H9 (cell line): Measurements from ENCODE around the gene RBM46. TPM values are rescaled to one million over a fixed set of nuclear protein-coding genes. Genes with fewer than 3 reads are reported as not detected.

Experiments
- DNase-seq: peaks from one replicate; pipeline ENCODE4 v3.0.0-alpha.2; 2017
- H2AFZ ChIP-seq: one replicate; pipeline ENCODE4 v1.6.1; 2013; ENCODE audit warnings: mild to moderate bottlenecking, low read length, control low read depth, moderate library complexity
- H2AK5ac ChIP-seq: 2 replicates; pipeline ENCODE4 v1.6.1; 2013; ENCODE audit warnings: low read length, control low read depth, mixed read lengths; ENCODE audit not compliant: insufficient read length
- H2BK120ac ChIP-seq: one replicate; pipeline ENCODE4 v1.6.1; 2013; ENCODE audit warnings: low read depth, mild to moderate bottlenecking, low read length, control low read depth, inconsistent platforms; ENCODE audit not compliant: poor library complexity, severe bottlenecking
- H2BK12ac ChIP-seq: 2 replicates; pipeline ENCODE4 v1.6.1; 2013; ENCODE audit warnings: low read length, control low read depth, mixed read lengths, low read depth; ENCODE audit not compliant: insufficient read length
- H2BK15ac ChIP-seq: 2 replicates; pipeline ENCODE4 v1.6.1; 2013; ENCODE audit warnings: low read depth, low read length, control low read depth
- H2BK20ac ChIP-seq: one replicate; pipeline ENCODE4 v1.6.1; 2013; ENCODE audit warnings: low read depth, mild to moderate bottlenecking, low read length, control low read depth, inconsistent platforms; ENCODE audit not compliant: poor library complexity, severe bottlenecking
- H2BK5ac ChIP-seq: 2 replicates; pipeline ENCODE4 v1.6.1; 2013; ENCODE audit warnings: low read length, control low read depth, mixed read lengths; ENCODE audit not compliant: insufficient read length
- H3K14ac ChIP-seq: 2 replicates; pipeline ENCODE4 v1.6.1; 2013; ENCODE audit warnings: low read length, control low read depth; ENCODE audit not compliant: insufficient read depth
- H3K18ac ChIP-seq: 2 replicates; pipeline ENCODE4 v1.6.1; 2013; ENCODE audit warnings: low read depth, mild to moderate bottlenecking, mixed read lengths, low read length, control low read depth; ENCODE audit not compliant: insufficient read length
- H3K23ac ChIP-seq: 2 replicates; pipeline ENCODE4 v1.6.1; 2013; ENCODE audit warnings: low read length, control low read depth, mixed read lengths, low read depth; ENCODE audit not compliant: insufficient read length
- H3K23me2 ChIP-seq: 2 replicates; pipeline ENCODE4 v1.6.1; 2013; ENCODE audit warnings: low read depth, mild to moderate bottlenecking, mixed read lengths, low read length, control low read depth; ENCODE audit not compliant: insufficient read length, poor library complexity, severe bottlenecking
- H3K27ac ChIP-seq: 2 replicates; pipeline ENCODE4 v1.5.1; 2013; ENCODE audit warnings: low read length, control low read depth, mixed read lengths, low read depth; ENCODE audit not compliant: insufficient read length
- H3K27me3 ChIP-seq: 2 replicates; pipeline ENCODE4 v1.6.1; 2013; ENCODE audit warnings: low read length, control low read depth, inconsistent platforms; ENCODE audit not compliant: insufficient read depth
- H3K4ac ChIP-seq: 2 replicates; pipeline ENCODE4 v1.6.1; 2013; ENCODE audit warnings: low read depth, mild to moderate bottlenecking, control low read depth, inconsistent platforms, low read length, moderate library complexity
- H3K4me1 ChIP-seq: 2 replicates; pipeline ENCODE4 v1.6.1; 2013; ENCODE audit warnings: low read length, control low read depth, inconsistent platforms; ENCODE audit not compliant: insufficient read depth
- H3K4me2 ChIP-seq: 2 replicates; pipeline ENCODE4 v1.6.1; 2013; ENCODE audit warnings: low read length, control low read depth, mixed read lengths; ENCODE audit not compliant: insufficient read length, insufficient read depth
- H3K56ac ChIP-seq: 2 replicates; pipeline ENCODE4 v1.6.1; 2013; ENCODE audit warnings: low read depth, mild to moderate bottlenecking, mixed read lengths, low read length, control low read depth; ENCODE audit not compliant: insufficient read length
- H3K79me1 ChIP-seq: 2 replicates; pipeline ENCODE4 v1.6.1; 2013; ENCODE audit warnings: low read depth, mild to moderate bottlenecking, moderate library complexity, low read length, control low read depth, inconsistent platforms; ENCODE audit not compliant: insufficient read depth, poor library complexity, severe bottlenecking
- H3K79me2 ChIP-seq: 2 replicates; pipeline ENCODE4 v1.6.1; 2013; ENCODE audit warnings: low read length, control low read depth, inconsistent platforms; ENCODE audit not compliant: insufficient read depth
- H3K9ac ChIP-seq: 2 replicates; pipeline ENCODE4 v1.6.1; 2013; ENCODE audit warnings: low read length, control low read depth, mixed read lengths; ENCODE audit not compliant: insufficient read length; ENCODE audit errors: extremely low read depth
- H3K9me3 ChIP-seq: one replicate; pipeline ENCODE4 v1.6.1; 2013; ENCODE audit warnings: low read depth, low read length, inconsistent platforms; ENCODE audit not compliant: control insufficient read depth
- H3T11ph ChIP-seq: one replicate; pipeline ENCODE4 v1.6.1; 2013; ENCODE audit warnings: mild to moderate bottlenecking, low read length, control low read depth, inconsistent platforms
- H4K20me1 ChIP-seq: one replicate; pipeline ENCODE4 v1.6.1; 2013; ENCODE audit not compliant: control insufficient read depth, insufficient read length, insufficient read depth
- H4K5ac ChIP-seq: 2 replicates; pipeline ENCODE4 v1.6.1; 2013; ENCODE audit warnings: low read depth, mild to moderate bottlenecking, mixed read lengths, low read length, control low read depth; ENCODE audit not compliant: insufficient read length
- H4K8ac ChIP-seq: replicated peaks from 2 replicates; pipeline ENCODE4 v1.6.1; 2013; ENCODE audit warnings: low read length, control low read depth, mixed read lengths, low read depth; ENCODE audit not compliant: insufficient read length
- H4K91ac ChIP-seq: 2 replicates; pipeline ENCODE4 v1.6.1; 2013; ENCODE audit warnings: low read depth, mild to moderate bottlenecking, moderate library complexity, mixed read lengths, low read length, control low read depth; ENCODE audit not compliant: insufficient read length
- H3K27ac Mint-ChIP-seq, 3 experiments: 2 replicates in 2 of 3; 3 replicates in 1 of 3; pipeline ENCODE4 v1.8.0; 2020 to 2021; ENCODE audit warnings: mixed read lengths in 3 of 3, mild to moderate bottlenecking in 1 of 3, moderate library complexity in 1 of 3
- H3K27me3 Mint-ChIP-seq: 2 replicates; pipeline ENCODE4 v1.8.0; 2021; ENCODE audit warnings: low read depth, mild to moderate bottlenecking, moderate library complexity, mixed read lengths
- H3K36me3 Mint-ChIP-seq, 3 experiments: 2 replicates in 2 of 3; 3 replicates in 1 of 3; pipeline ENCODE4 v1.8.0; 2020 to 2021; ENCODE audit warnings: low read depth in 3 of 3, mixed read lengths in 3 of 3; ENCODE audit not compliant: insufficient read depth in 1 of 3
- H3K4me1 Mint-ChIP-seq, 2 experiments: 2 replicates each; pipeline ENCODE4 v1.8.0; 2020; ENCODE audit warnings: mixed read lengths in 2 of 2
- H3K4me3 Mint-ChIP-seq, 2 experiments: 2 replicates in 1 of 2; 3 replicates in 1 of 2; pipeline ENCODE4 v1.8.0; 2020 to 2021; ENCODE audit warnings: mild to moderate bottlenecking in 2 of 2, mixed read lengths in 2 of 2, moderate library complexity in 1 of 2
- H3K9me3 Mint-ChIP-seq, 2 experiments: 2 replicates in 1 of 2; 3 replicates in 1 of 2; pipeline ENCODE4 v1.8.0; 2020; ENCODE audit warnings: mild to moderate bottlenecking in 2 of 2, mixed read lengths in 2 of 2, moderate library complexity in 1 of 2
- total RNA-seq: library from RNA; stranded (reverse); gene quantifications from 2 replicates; pipeline ENCODE4 v1.2.1, GENCODE V29; 2021
- TF ChIP-seq, protein P1 (sequence below): fragments of 200-600 bp; sonication (generic); conservative IDR thresholded peaks from 3 replicates; pipeline ENCODE4 v1.8.0; 2021; ENCODE audit warnings: antibody characterized with exemption, mild to moderate bottlenecking

Gene RBM46
- total RNA-seq, 1 experiment from 2014 or later: 0.17 TPM

DNA sequence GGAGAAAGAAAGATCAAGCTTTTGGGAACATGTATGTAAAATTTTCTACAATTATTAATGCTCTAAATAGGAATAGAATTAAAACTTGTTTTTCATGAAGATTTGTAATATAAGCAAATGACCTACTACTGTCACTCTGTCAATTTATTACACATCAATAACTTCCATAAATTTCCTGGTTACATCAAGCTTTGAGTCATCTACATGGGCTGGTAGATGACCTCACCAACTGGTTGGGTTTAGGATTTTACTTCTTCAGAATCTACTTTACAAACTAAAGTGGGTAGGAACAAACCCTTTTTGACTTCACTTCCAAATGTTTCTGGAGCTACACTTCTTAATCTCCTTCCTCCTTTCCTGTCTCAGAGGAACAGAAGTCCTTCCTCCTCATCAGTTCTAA lies 49.3 kb upstream of the RBM46 start:
- no peak overlapping the region for H2AK5ac ChIP-seq
- H3K9ac ChIP-seq: no peak overlapping the region
- no peaks in the 10 kb centered on the region for H3K79me1 ChIP-seq
- no peak overlapping the region for H4K5ac ChIP-seq
- no peak overlapping the region for H2AFZ ChIP-seq
- no peak overlapping the region for H3K23ac ChIP-seq
- TF ChIP-seq, protein P1, sequence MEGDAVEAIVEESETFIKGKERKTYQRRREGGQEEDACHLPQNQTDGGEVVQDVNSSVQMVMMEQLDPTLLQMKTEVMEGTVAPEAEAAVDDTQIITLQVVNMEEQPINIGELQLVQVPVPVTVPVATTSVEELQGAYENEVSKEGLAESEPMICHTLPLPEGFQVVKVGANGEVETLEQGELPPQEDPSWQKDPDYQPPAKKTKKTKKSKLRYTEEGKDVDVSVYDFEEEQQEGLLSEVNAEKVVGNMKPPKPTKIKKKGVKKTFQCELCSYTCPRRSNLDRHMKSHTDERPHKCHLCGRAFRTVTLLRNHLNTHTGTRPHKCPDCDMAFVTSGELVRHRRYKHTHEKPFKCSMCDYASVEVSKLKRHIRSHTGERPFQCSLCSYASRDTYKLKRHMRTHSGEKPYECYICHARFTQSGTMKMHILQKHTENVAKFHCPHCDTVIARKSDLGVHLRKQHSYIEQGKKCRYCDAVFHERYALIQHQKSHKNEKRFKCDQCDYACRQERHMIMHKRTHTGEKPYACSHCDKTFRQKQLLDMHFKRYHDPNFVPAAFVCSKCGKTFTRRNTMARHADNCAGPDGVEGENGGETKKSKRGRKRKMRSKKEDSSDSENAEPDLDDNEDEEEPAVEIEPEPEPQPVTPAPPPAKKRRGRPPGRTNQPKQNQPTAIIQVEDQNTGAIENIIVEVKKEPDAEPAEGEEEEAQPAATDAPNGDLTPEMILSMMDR: no peak
- peaks cover 3% of the 10 kb centered on the region; the same call in 1 of the 2 replicates for H3K27me3 Mint-ChIP-seq
- no peaks in the 10 kb centered on the region for H3K9me3 ChIP-seq
- no peak overlapping the region for H3K14ac ChIP-seq
- H3K79me2 ChIP-seq: no peaks in the 10 kb centered on the region
- H2BK15ac ChIP-seq: no peak overlapping the region
- H3K23me2 ChIP-seq: no peaks in the 10 kb centered on the region
- H3K4me1 ChIP-seq: no peaks in the 10 kb centered on the region
- H3K27ac Mint-ChIP-seq: no peak overlapping the region
- no peak overlapping the region for H2BK5ac ChIP-seq
- no peak for DNase-seq
- H4K20me1 ChIP-seq: no peaks in the 10 kb centered on the region
- H2BK20ac ChIP-seq: no peak overlapping the region
- H3K4ac ChIP-seq: no peak overlapping the region
- no peak overlapping the region for H2BK120ac ChIP-seq
- H4K91ac ChIP-seq: no peak overlapping the region
- H3K4me1 Mint-ChIP-seq: peaks cover 3 to 10% of the 10 kb centered on the region in 2 experiments; a peak in 2 of 4 replicates
- no peak overlapping the region for H3T11ph ChIP-seq
- H3K4me2 ChIP-seq: no peak overlapping the region
- H3K36me3 Mint-ChIP-seq: no peaks in the 10 kb centered on the region
- H3K18ac ChIP-seq: no peak overlapping the region
- H3K9me3 Mint-ChIP-seq: no peaks in the 10 kb centered on the region
- no peak overlapping the region for H3K4me3 Mint-ChIP-seq
- no peak overlapping the region for H3K56ac ChIP-seq
- no peaks in the 10 kb centered on the region for H3K27me3 ChIP-seq
- H2BK12ac ChIP-seq: no peak overlapping the region
- H3K27ac ChIP-seq: no peak overlapping the region
- no peak overlapping the region for H4K8ac ChIP-seq
